DND-41 (cell line): ENCODE data around the gene FAM168A.
A peak's percentile ranks its signal among the peaks of the same experiment; 100 is the strongest.

Experiments
- ATAC-seq: fragments of 200-7000 bp; cut with Tn5 transposase; 3 replicates; pipeline ENCODE4 v1.9.1; 2021; ENCODE audit warnings: low read depth; ENCODE audit not compliant: insufficient read depth
- DNase-seq: peaks from one replicate; pipeline ENCODE4 v3.0.0-alpha.2; 2020
- H2AFZ ChIP-seq: 2 replicates; pipeline ENCODE4 v1.6.0; 2012; ENCODE audit warnings: low read depth, low read length
- H3K27ac ChIP-seq: 2 replicates; pipeline ENCODE4 v1.5.1; 2012; ENCODE audit warnings: low read length, inconsistent platforms
- H3K27me3 ChIP-seq: fragments of 200-600 bp; sonication (generic); 2 replicates; pipeline ENCODE4 v1.6.0; 2012; ENCODE audit warnings: low read length, mild to moderate bottlenecking, inconsistent platforms; ENCODE audit not compliant: insufficient read depth, poor library complexity
- H3K36me3 ChIP-seq: 2 replicates; pipeline ENCODE4 v1.5.1; 2012; ENCODE audit warnings: low read length, inconsistent platforms; ENCODE audit not compliant: insufficient read depth
- H3K4me1 ChIP-seq: 2 replicates; pipeline ENCODE4 v1.5.1; 2012; ENCODE audit warnings: mild to moderate bottlenecking, low read length; ENCODE audit not compliant: insufficient read depth
- H3K4me2 ChIP-seq: 2 replicates; pipeline ENCODE4 v1.6.0; 2012; ENCODE audit warnings: mild to moderate bottlenecking, moderate library complexity, low read length, inconsistent platforms; ENCODE audit not compliant: insufficient read depth
- H3K4me3 ChIP-seq, 2 experiments: fragments of 200-600 bp in 1 of 2; shearing (Covaris generic) in 1 of 2; 2 replicates each; pipeline ENCODE4 v1.5.1; 2012 to 2016; ENCODE audit warnings: inconsistent platforms in 2 of 2, low read length in 2 of 2, mild to moderate bottlenecking in 2 of 2, low read depth in 1 of 2, moderate library complexity in 1 of 2
- H3K79me2 ChIP-seq: 2 replicates; pipeline ENCODE4 v1.6.0; 2012; ENCODE audit warnings: low read length, inconsistent platforms; ENCODE audit not compliant: insufficient read depth
- H3K9ac ChIP-seq: 2 replicates; pipeline ENCODE4 v1.6.0; 2012; ENCODE audit warnings: low read depth, mild to moderate bottlenecking, inconsistent platforms, low read length, moderate library complexity
- H3K9me3 ChIP-seq: 2 replicates; pipeline ENCODE4 v1.5.1; 2012; ENCODE audit warnings: low read length, moderate library complexity, mild to moderate bottlenecking, inconsistent platforms; ENCODE audit not compliant: insufficient read depth, severe bottlenecking
- H4K20me1 ChIP-seq: 2 replicates; pipeline ENCODE4 v1.6.0; 2012; ENCODE audit warnings: low read length; ENCODE audit not compliant: insufficient read depth
- EZH2 ChIP-seq: IDR thresholded peaks from 3 replicates; pipeline ENCODE4 v1.6.1; 2012; ENCODE audit warnings: borderline replicate concordance, low read depth, mild to moderate bottlenecking, moderate library complexity, low read length, inconsistent platforms; ENCODE audit not compliant: severe bottlenecking
- TF ChIP-seq, protein P1 (sequence below): IDR thresholded peaks from 2 replicates; pipeline ENCODE4 v1.5.1; 2012; ENCODE audit warnings: borderline replicate concordance, low read length, moderate library complexity, mild to moderate bottlenecking; ENCODE audit not compliant: poor library complexity, severe bottlenecking; ENCODE audit errors: extremely low read depth

Gene FAM168A

GRCh38 chr11:73382183-73382582 is 215.7 kb downstream of the FAM168A start:
- Histone ChIP-seq H3K27me3 (no peaks in the 10 kb centered on the region), H4K20me1 (peaks cover 98% of the 10 kb centered on the region)

GRCh38 chr11:73381589-73381988 is 216.3 kb downstream of the FAM168A start:
- no peak overlapping the region for H2AFZ ChIP-seq
- peaks cover 23% of the 10 kb centered on the region for H3K36me3 ChIP-seq
- no peak for TF ChIP-seq EZH2
- TF ChIP-seq, protein P1, sequence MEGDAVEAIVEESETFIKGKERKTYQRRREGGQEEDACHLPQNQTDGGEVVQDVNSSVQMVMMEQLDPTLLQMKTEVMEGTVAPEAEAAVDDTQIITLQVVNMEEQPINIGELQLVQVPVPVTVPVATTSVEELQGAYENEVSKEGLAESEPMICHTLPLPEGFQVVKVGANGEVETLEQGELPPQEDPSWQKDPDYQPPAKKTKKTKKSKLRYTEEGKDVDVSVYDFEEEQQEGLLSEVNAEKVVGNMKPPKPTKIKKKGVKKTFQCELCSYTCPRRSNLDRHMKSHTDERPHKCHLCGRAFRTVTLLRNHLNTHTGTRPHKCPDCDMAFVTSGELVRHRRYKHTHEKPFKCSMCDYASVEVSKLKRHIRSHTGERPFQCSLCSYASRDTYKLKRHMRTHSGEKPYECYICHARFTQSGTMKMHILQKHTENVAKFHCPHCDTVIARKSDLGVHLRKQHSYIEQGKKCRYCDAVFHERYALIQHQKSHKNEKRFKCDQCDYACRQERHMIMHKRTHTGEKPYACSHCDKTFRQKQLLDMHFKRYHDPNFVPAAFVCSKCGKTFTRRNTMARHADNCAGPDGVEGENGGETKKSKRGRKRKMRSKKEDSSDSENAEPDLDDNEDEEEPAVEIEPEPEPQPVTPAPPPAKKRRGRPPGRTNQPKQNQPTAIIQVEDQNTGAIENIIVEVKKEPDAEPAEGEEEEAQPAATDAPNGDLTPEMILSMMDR: no peak
- DNase-seq (no peak), ATAC-seq (no peak)
- 0 out of 2 replicates have a peak overlapping the region, but pooled peaks have one; percentile 8 for H3K27ac ChIP-seq
- peaks cover 96% of the 10 kb centered on the region for H4K20me1 ChIP-seq
- H3K4me1 ChIP-seq: peaks cover 68% of the 10 kb centered on the region
- no peaks in the 10 kb centered on the region for H3K9me3 ChIP-seq
- peaks cover 100% of the 10 kb centered on the region for H3K79me2 ChIP-seq
- H3K4me3 ChIP-seq: no peak overlapping the region
- no peaks in the 10 kb centered on the region for H3K27me3 ChIP-seq
- no peak overlapping the region for H3K9ac ChIP-seq
- H3K4me2 ChIP-seq: no peak overlapping the region

More at GRCh38 chr11:73382183-73382582, 215.7 kb downstream of the FAM168A start:
- no peak overlapping the region for H3K4me2 ChIP-seq
- no peak overlapping the region for H3K4me3 ChIP-seq
- TF ChIP-seq, protein P1: no peak
- no peak for TF ChIP-seq EZH2
- H3K79me2 ChIP-seq: peaks cover 99% of the 10 kb centered on the region
- DNase-seq (no peak), ATAC-seq (no peak)
- H3K9me3 ChIP-seq: no peaks in the 10 kb centered on the region
- no peak overlapping the region for H2AFZ ChIP-seq
- H3K36me3 ChIP-seq: peaks cover 23% of the 10 kb centered on the region
- H3K9ac ChIP-seq: no peak overlapping the region
- H3K4me1 ChIP-seq: peaks cover 67% of the 10 kb centered on the region
- peak overlapping the region; percentile 41 for H3K27ac ChIP-seq

DNA sequence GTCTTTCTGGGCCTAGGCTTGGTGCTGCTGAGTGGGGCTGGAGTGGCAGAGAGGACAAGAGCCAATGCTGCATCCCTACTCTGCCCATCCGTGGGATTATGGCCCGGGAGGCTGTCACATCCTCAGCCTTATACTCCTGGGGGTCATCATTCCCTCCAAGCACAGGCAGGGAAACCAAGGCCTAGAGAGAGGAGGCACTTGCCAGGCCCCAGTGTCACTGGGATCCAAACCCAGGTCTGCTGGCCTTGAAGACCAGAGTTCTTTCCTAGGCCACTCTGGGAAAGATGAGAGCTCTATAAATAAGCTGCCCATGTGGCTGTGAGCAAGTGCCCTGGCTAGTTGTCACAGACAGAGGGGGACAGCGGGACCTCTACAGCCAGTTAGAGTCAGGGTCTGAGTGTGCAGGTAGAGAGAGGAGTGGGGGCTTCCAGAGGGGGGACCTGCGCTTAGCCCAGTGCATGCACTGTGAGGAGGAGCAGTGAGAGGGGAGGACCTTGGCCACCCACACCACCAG is 217.0 kb downstream of the FAM168A start:
- Histone ChIP-seq H3K4me1 (peaks cover 63% of the 10 kb centered on the region), H3K36me3 (peaks cover 18% of the 10 kb centered on the region), H3K4me3 (no peak overlapping the region), H3K9me3 (no peaks in the 10 kb centered on the region), H3K79me2 (peaks cover 97% of the 10 kb centered on the region), H4K20me1 (peaks cover 89% of the 10 kb centered on the region), H3K27me3 (no peaks in the 10 kb centered on the region), H2AFZ (no peak overlapping the region), H3K4me2 (0 out of 2 replicates have a peak overlapping the region, but pooled peaks have one; percentile 37), H3K9ac (no peak overlapping the region), H3K27ac (no peak overlapping the region)
- DNase-seq (no peak), ATAC-seq (no peak)
- TF ChIP-seq, protein P1: no peak
- TF ChIP-seq EZH2: no peak

DNA sequence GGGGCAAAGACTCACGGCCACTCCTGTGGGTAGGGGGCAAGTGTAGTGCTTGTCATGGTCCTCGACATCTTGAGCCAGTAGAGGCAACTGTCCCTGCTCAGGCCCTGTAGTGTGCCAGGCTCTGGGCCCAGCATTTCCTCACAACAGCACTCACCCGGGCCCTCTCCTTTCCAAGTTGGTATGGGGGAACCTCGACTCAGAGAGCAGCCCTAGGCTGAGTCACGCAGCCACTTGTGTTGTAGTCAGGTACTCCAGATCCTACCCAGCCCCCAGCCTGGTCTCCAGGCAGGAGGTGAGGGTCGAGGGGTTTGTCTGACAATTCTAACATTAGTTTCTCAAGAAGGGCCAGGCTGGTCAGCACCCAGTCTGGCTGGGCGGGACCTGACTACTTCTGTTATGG is 217.6 kb downstream of the FAM168A start:
- Histone ChIP-seq H4K20me1 (peaks cover 83% of the 10 kb centered on the region), H3K9me3 (no peaks in the 10 kb centered on the region), H3K36me3 (peaks cover 18% of the 10 kb centered on the region), H3K4me2 (peak overlapping the region; percentile 37), H3K9ac (peak overlapping the region; percentile 16; the same call in 1 of the 2 replicates), H3K4me3 (no peak overlapping the region), H2AFZ (no peak overlapping the region), H3K27me3 (no peaks in the 10 kb centered on the region), H3K79me2 (peaks cover 91% of the 10 kb centered on the region), H3K4me1 (peaks cover 66% of the 10 kb centered on the region), H3K27ac (no peak overlapping the region)
- ATAC-seq: no peak
- TF ChIP-seq, protein P1: no peak
- no peak for TF ChIP-seq EZH2
- no peak for DNase-seq
